Measurements from ENCODE around the gene PAK6. TPM values are rescaled to one million over a fixed set of nuclear protein-coding genes. Genes with fewer than 3 reads are reported as not detected.

PAK6 gene
- total and polyA plus RNA-seq, 2 experiments from 2014 or later = 2.6 to 2.7 TPM

- TF ChIP-seq EZH2phosphoT487 (IDR thresholded peaks at IDR 0.05; ENCODE audit: low read depth, severe bottlenecking, unreplicated experiment) (no peak), EZH2 (IDR thresholded peaks at IDR 0.05; ENCODE audit: borderline replicate concordance) (no peak)
- TF ChIP-seq, protein P1, sequence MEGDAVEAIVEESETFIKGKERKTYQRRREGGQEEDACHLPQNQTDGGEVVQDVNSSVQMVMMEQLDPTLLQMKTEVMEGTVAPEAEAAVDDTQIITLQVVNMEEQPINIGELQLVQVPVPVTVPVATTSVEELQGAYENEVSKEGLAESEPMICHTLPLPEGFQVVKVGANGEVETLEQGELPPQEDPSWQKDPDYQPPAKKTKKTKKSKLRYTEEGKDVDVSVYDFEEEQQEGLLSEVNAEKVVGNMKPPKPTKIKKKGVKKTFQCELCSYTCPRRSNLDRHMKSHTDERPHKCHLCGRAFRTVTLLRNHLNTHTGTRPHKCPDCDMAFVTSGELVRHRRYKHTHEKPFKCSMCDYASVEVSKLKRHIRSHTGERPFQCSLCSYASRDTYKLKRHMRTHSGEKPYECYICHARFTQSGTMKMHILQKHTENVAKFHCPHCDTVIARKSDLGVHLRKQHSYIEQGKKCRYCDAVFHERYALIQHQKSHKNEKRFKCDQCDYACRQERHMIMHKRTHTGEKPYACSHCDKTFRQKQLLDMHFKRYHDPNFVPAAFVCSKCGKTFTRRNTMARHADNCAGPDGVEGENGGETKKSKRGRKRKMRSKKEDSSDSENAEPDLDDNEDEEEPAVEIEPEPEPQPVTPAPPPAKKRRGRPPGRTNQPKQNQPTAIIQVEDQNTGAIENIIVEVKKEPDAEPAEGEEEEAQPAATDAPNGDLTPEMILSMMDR (IDR thresholded peaks at IDR 0.05; ENCODE audit: poor library complexity) = peak; percentile 97
- no peaks in the 10 kb centered on the region for H3K9me2 ChIP-seq (replicated peaks; ENCODE audit: insufficient read depth)
- no peaks in the 10 kb centered on the region for H3K36me3 ChIP-seq (replicated peaks; ENCODE audit: insufficient read depth, low read depth)
- no peak overlapping the region for H2AFZ ChIP-seq
- peaks cover 62% of the 10 kb centered on the region for H3K27me3 ChIP-seq
- no peaks in the 10 kb centered on the region for H3K79me2 ChIP-seq
- H4K20me1 ChIP-seq (ENCODE audit: insufficient read depth, poor library complexity, severe bottlenecking) = no peaks in the 10 kb centered on the region
- 11% methylated on average over 36 of the region's 40 CpGs for WGBS (ENCODE audit: low lambda C conversion rate, missing lambda C conversion rate)
- H3K27ac ChIP-seq = no peak overlapping the region
- H3K4me1 ChIP-seq (ENCODE audit: insufficient read depth) = peaks cover 21% of the 10 kb centered on the region
- H3K4me3 ChIP-seq = no peak overlapping the region
- DNase-seq (ENCODE audit: low spot score) = peak; percentile 83
- H3K4me2 ChIP-seq = peak overlapping the region; percentile 73
- no peaks in the 10 kb centered on the region for H3K9me3 ChIP-seq (ENCODE audit: low read depth)
Measured at GRCh38 chr15:40279437-40280141, 40.7 kb downstream of the PAK6 start.

DNA sequence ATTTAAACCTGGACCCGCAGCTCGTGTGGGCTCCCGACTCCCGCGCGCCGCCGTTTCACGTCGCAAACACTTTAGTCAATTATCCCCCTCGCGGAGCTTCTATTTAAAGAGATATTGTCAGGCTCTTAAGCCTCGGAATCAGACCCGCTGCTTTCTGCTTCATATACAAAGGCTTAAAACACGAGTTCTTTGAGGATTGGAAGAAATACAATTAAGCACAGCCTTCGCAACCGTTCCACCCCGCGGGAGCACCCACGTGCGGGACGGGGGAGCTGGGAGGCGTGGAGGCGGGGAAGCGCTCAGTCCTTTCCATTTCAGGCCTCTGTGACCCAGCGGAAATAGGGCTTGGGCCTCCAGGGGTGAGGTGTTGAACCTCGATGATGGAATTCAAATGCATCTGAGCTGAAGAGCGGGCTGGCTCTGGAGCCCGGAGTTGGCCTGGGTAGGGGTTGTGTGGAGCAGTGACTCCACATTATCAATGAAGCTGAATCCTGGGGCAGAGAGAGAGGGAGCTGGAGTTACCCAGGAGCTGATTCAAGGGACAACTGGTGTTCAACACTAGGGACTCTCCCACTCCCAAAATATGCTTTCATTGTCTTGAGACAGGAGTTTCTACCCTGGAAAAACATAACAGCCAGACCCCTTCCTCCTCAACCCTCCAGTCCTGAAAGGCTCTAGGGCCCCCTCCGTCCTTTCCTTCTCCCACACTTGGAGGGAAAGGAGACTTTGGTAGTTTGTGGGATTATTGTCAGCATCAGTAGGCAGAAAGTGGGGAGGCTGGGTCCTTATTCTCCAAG lies 41.6 kb downstream of the PAK6 start:
- Histone ChIP-seq H2AFZ (no peak overlapping the region), H3K27ac (no peak overlapping the region), H3K4me3 (no peak overlapping the region), H3K4me2 (peak overlapping the region; percentile 73), H3K36me3 (replicated peaks; ENCODE audit: insufficient read depth, low read depth) (no peaks in the 10 kb centered on the region), H3K9me2 (replicated peaks; ENCODE audit: insufficient read depth) (no peaks in the 10 kb centered on the region), H3K9me3 (ENCODE audit: low read depth) (no peaks in the 10 kb centered on the region), H3K27me3 (peaks cover 62% of the 10 kb centered on the region), H4K20me1 (ENCODE audit: insufficient read depth, poor library complexity, severe bottlenecking) (no peaks in the 10 kb centered on the region), H3K79me2 (no peaks in the 10 kb centered on the region), H3K4me1 (ENCODE audit: insufficient read depth) (peaks cover 28% of the 10 kb centered on the region)
- no peak for DNase-seq (ENCODE audit: low spot score)
- TF ChIP-seq EZH2 (IDR thresholded peaks at IDR 0.05; ENCODE audit: borderline replicate concordance) (peak; percentile 53), EZH2phosphoT487 (IDR thresholded peaks at IDR 0.05; ENCODE audit: low read depth, severe bottlenecking, unreplicated experiment) (peak; percentile 68)
- TF ChIP-seq, protein P1 (IDR thresholded peaks at IDR 0.05; ENCODE audit: poor library complexity) = no peak
- WGBS (ENCODE audit: low lambda C conversion rate, missing lambda C conversion rate) = 21% methylated on average over 30 of the region's 30 CpGs

- 33% methylated on average over 36 of the region's 43 CpGs for WGBS (ENCODE audit: low lambda C conversion rate, missing lambda C conversion rate)
- peak; percentile 42 for TF ChIP-seq EZH2 (IDR thresholded peaks at IDR 0.05; ENCODE audit: borderline replicate concordance)
- TF ChIP-seq, protein P1 (IDR thresholded peaks at IDR 0.05; ENCODE audit: poor library complexity) = no peak
- TF ChIP-seq EZH2phosphoT487 (IDR thresholded peaks at IDR 0.05; ENCODE audit: low read depth, severe bottlenecking, unreplicated experiment) = peak; percentile 4
- peaks cover 36% of the 10 kb centered on the region for H3K4me1 ChIP-seq (ENCODE audit: insufficient read depth)
- H3K27me3 ChIP-seq = peaks cover 62% of the 10 kb centered on the region
- H3K4me2 ChIP-seq = peak overlapping the region; percentile 96
- H3K9me2 ChIP-seq (replicated peaks; ENCODE audit: insufficient read depth) = no peaks in the 10 kb centered on the region
- no peak overlapping the region for H2AFZ ChIP-seq
- no peaks in the 10 kb centered on the region for H3K79me2 ChIP-seq
- H4K20me1 ChIP-seq (ENCODE audit: insufficient read depth, poor library complexity, severe bottlenecking) = no peaks in the 10 kb centered on the region
- H3K9me3 ChIP-seq (ENCODE audit: low read depth) = no peaks in the 10 kb centered on the region
- H3K27ac ChIP-seq = no peak overlapping the region
- H3K4me3 ChIP-seq = no peak overlapping the region
- H3K36me3 ChIP-seq (replicated peaks; ENCODE audit: insufficient read depth, low read depth) = no peaks in the 10 kb centered on the region
- no peak for DNase-seq (ENCODE audit: low spot score)
Measured at GRCh38 chr15:40281057-40281800, 42.4 kb downstream of the PAK6 start.

Data from hepatocyte (in vitro differentiated cells).